GM18858 (cell line): ENCODE results near the gene CRHR2.

ENCODE experiments used
- ATAC-seq: cut with Tn5 transposase; IDR thresholded peaks from one replicate; pipeline ENCODE4 v1.9.1; 2021; ENCODE audit not compliant: unreplicated experiment

Gene CRHR2

DNA sequence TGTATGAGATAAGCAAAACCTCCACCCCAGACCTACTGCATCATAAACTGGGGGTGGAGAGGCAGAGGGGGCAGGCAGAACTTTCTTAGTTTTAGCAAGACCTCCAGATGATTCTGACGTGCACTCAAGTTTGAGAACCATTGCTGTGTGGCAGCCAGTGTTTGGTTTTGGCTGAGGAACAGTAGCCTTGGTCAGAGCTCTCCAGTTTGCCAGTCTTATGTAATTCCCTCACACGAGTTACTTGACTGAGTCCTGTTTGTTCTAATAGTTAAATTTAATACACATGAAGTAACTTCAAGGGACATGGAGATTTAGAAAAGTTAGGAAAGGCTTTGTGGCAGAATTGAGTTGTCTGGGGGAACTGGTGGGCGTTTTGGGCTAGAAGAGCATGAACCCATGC is 49.0 kb downstream of the CRHR2 start:
- no peak for ATAC-seq

DNA sequence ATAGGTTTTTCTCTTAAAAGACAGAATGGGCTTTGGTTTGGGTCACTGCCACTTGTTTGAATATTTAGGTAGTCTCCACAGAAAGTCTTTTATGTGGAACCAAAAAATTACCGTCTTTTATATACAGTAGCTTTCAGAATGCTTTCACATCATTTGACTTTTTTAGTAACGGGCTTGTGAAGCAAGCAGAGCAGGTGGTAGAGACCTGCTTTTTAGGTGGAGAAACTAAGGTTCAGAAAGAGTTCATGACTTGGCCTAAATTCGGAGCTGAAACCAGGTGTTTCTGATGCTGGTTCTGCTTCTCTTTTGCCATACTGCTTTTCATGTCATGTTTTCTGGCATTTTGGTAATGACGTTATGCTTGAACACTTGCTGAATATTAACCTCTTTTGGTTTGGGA is 51.3 kb downstream of the CRHR2 start:
- peak; percentile 39 for ATAC-seq

DNA sequence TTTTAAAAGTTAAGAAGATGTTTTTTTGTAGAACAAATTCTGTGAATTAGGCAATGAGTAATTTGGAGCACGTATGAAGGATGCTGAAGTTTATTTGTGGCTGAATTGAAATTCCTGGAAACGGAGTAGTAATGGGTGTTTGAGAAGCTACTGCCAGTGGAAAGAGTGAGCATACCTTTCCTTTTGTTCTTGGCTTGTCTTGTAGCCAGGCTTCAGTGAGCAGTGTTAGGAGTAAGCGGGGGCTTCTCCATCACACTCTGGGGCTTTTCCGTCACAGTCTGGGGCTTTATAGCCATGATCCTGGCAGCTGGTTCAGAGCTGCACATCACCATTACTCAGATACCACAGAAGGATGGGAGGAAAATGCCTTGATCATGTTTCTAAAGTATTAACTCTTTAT is 55.2 kb downstream of the CRHR2 start:
- no peak for ATAC-seq

DNA sequence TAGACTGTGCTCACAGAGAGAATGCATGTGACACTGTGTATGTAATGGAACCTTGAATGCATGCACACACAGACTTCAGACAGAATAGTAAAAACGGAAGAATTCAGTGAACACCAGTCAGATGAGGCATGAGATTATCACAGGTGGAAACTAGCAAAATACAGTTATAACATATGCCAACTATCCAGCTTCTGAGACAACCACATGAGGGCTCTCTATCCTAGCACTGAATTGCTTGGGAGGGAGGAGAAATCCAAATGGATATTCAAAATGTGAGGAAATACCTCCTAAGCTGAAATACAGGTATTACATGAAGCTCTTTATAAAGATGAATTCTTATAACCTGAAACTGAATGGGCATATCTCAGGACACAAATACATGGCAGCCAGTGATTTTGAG is 57.0 kb downstream of the CRHR2 start:
- no peak for ATAC-seq

DNA sequence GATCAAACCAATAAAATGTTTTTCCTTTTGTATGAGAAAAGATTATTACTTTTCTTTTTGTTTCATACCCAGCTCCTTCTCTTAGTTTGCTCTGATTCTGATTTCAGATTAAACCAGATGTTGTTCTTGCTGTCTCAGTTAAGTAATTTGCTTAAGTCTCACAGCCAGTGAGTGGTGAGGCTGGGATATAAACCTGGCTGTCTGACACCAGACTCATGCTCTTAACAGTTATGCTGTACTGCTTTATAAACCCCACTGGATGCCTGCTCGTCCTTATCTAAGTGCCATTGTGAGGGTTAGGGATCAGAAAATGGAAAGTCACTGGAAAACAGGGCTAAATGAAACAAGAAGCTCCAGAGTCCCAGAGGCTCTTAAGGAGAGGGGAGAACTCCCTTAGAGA is 63.3 kb downstream of the CRHR2 start:
- ATAC-seq = no peak

DNA sequence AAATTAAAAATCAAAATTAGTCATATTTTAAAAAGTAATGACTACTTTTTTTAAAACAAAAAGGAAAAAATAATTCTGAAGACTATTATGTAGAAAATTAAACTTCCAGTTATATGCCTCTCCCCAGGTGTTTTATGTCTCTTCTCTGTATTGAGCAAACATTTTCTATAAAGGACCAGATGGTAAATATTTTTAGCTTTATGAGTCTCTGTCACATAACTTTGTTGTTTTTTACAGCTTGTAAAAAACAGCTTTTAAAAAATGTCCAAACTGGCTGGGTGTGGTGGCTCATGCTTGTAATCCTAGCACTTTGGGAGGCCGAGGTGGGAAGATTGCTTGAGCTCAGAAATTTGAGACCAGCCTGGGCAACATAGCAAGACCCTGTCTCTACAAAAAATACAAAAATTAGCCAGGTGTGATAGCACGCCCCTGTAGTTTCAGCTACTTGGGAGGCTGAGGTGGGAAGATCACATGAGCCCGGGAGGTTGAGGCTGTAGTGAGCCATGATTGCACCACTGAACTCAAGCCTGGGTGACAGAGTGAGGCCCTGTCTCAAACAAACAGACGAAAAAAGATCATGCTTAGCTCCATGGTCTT is 64.1 kb downstream of the CRHR2 start:
- no peak for ATAC-seq

DNA sequence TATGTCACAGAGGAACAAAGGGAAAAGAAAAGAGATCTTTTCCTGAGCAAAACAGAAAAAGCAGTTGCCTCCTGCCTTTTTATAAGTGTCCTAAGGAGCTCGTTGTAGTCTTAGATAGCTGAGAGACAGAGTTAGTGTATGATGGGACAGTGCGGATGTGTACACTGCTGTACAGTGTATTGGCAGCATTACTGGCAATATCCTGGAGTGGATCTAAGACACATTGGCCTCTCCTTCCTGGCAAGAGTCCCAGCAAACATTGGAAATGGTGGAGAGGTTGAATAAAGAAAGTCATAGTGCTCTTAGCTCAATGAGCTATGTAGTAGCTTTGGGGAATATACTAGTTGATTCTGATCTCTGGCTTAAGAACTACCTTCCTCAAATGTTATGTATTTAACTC is 64.9 kb downstream of the CRHR2 start:
- ATAC-seq = no peak

DNA sequence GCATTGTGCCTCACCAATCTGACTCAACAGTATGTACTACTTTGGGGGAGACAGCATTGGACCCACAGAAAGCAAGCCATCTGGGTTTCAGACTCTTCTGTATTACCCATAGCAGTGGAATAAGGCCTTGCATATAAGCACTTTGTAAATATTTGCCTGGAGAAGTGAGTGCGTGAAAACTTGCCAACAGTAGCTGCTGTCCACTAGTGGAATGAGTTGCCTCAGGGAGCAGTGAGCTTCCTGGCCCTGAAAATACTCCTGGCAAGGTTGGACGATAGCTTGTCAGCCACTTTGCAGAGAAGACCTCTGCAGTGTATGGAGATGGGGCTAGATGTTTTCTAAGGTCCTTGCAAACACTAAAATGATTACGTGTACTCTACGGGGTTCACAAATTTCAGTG is 65.9 kb downstream of the CRHR2 start:
- ATAC-seq = no peak

DNA sequence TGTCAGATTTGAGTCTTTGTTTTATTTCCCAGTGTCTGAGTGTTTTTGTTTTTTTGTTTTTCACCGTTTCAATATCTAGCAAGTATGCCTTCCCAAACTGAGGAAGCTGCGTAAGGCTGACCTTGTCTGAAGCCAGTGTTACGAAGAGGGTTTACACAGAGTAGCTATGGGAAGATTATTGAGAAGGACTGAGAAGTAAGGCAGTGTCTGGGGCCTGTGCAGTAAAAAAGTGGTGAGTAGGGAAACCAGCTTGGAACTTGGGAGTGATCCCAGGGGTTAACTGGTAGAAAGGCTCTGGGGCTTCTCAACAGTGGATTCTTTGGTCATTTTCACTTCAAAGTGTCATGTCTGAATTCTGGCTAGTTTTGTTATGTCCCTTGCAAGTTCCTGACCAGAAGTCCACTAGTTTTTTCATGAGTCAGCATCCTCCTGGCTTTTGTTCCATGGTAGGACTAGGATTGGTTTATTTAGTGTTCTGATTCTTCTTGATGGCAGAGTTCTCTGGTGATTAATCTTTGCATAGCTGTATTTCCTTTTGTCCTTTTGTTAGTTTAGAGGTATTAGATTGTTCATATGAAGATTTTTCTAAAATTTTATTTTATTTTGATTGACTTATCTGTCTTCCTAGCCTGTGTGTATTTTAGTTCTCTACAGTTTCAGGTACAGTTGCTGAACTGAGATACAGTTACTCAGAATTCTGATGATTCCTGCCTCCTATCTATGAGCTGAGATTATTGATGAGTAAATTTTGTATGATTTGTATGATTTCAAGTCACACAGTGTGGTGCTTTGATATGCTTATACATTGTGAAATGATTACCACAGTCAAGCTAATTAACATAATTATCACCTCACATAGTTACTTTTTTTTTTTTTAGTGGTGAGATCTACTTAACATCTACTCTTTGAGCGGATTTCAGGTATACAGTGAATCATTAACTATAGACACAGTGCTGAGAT is 68.6 kb downstream of the CRHR2 start:
- no peak for ATAC-seq

DNA sequence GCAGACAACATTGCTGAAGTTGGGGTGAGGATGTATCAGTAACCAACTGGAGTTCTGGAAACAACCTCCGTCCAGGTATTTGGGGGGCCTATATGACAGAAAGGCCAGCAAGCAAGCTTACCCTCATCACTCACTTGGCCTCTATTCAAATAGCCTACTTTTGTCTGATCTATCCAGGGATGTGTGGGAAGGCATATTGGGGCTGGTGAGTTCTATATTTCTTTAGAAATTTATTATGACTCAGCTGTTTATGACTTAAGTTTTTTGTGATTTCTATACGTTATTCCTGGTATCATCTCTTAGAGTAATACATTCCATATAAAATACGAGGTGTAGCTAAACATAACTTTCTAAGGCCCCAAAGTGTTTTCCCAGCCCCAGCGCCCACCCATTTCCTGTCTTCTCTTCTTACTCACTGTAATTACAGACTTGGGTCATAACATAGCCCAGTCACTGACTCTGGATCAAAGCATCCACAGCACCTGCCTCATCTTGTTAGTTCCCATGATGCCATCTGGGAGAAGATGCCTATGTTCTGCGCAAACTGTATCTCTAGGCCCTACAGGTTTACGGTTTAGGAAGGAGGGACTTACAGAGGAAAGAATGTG is 69.5 kb downstream of the CRHR2 start:
- no peak for ATAC-seq

DNA sequence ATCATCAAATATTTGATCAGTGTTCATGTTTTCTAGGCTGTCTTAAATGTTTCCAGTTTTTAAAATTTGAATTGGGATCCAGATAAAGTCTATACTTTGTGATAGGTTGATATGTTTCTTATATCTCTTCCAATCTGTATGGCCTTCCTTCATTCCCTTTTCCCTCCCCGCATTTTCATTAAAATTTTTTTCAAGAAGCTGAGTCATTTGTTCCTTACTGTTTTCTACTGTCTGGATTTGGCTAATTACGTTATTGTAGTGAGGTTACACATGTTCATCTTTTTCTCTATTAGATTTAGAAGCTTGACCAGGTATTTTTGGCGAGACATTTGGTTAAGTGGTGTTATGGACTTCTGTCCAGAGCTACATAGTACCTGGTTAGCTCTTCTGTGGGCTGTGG is 76.4 kb downstream of the CRHR2 start:
- ATAC-seq = no peak

DNA sequence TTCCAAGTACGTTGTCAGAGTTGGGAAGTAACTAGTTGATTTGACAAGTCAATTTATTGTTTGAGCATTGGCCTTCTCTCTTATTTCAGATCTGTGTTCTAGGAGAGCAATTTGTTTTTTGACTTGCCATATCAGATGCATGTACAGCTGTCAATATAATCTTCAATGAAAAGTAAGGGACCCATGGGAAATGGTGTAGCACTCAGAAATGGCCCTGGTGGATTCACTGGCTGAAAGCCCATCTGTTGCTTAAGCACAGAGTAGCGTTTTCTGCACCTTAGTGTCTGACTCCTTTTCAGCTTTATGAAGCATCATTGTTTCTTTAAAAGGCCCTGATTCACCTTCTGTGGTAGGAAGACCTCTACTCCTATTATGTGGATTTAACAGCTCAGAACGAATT is 77.4 kb downstream of the CRHR2 start:
- no peak for ATAC-seq
